Testis (tissue), 3 donors: Measurements from ENCODE around the gene ELFN1. TPM values are rescaled to one million over a fixed set of nuclear protein-coding genes. Genes with fewer than 3 reads are reported as not detected.

Source experiments
- DNase-seq: peaks from one replicate; pipeline ENCODE4 v3.0.0-alpha.2; 2019
- H3K27ac ChIP-seq, 2 donors: fragments of 200-600 bp; sonication (generic); one replicate each; pipeline ENCODE4 v1.5.1; 2019
- H3K27me3 ChIP-seq: fragments of 200-600 bp; sonication (generic); one replicate; pipeline ENCODE4 v1.5.1; 2019
- H3K36me3 ChIP-seq: fragments of 200-600 bp; sonication (generic); one replicate; pipeline ENCODE4 v1.5.1; 2017; ENCODE audit warnings: low read depth; ENCODE audit errors: missing control alignments
- H3K4me1 ChIP-seq: fragments of 200-600 bp; sonication (generic); one replicate; pipeline ENCODE4 v1.5.1; 2019
- H3K4me3 ChIP-seq, 2 donors: fragments of 200-600 bp; sonication (generic); one replicate each; pipeline ENCODE4 v1.5.1; 2017 to 2019
- H3K9me3 ChIP-seq: fragments of 200-600 bp; sonication (generic); one replicate; pipeline ENCODE4 v1.5.1; 2017
- CTCF ChIP-seq, 3 experiments: fragments of 450-650 bp in 2 of 3; fragments of 200-600 bp in 1 of 3; sonication (generic) in 1 of 3; IDR thresholded peaks; one replicate each; pipeline ENCODE4 v1.5.1; 2016 to 2019; ENCODE audit warnings: antibody characterized with exemption in 3 of 3, mild to moderate bottlenecking in 2 of 3, moderate library complexity in 1 of 3
- POLR2A ChIP-seq: fragments of 450-650 bp; IDR thresholded peaks from one replicate; pipeline ENCODE4 v1.6.1; 2017; ENCODE audit warnings: antibody characterized with exemption, mild to moderate bottlenecking, moderate library complexity
- WGBS, 2 donors: methylation state at CpG; one replicate each; pipeline ENCODE4 v1.1.5; 2018; 5-methylcytosine and 5-hydroxymethylcytosine counted together
- intact Hi-C: fragments of 100-400 bp; cut with DNase I; formaldehyde crosslinking; loops from one replicate; pipeline ENCODE4 v1.15.1; 2023; ENCODE audit warnings: low total_unique reads
- polyA plus RNA-seq: library from polyadenylated mRNA; stranded (reverse); fragments of 350-450 nt; fragmentation: Illumina TruSeq; extraction: RNeasy Lipid Tissue Mini Kit (QIAGEN cat#74804); gene quantifications from one replicate; pipeline ENCODE4 v1.2.3, GENCODE V29; 2014; ENCODE audit warnings: low read depth, low replicate concordance; ENCODE audit not compliant: insufficient read depth
- total RNA-seq, 2 donors: library from RNA; depleted of rRNA; stranded (reverse); fragments of >200 nt; gene quantifications; one replicate each; pipeline ENCODE4 v1.2.3, GENCODE V29; 2016

Gene ELFN1
- total and polyA plus RNA-seq, 3 donors from 2014 or later = 2.3 to 3.2 (median 2.8) TPM

GRCh38 chr7:1638215-1638661 lies 31.8 kb upstream of the ELFN1 start:
- H3K4me3 ChIP-seq = no peak overlapping the region
- DNase-seq = no peak
- no peaks in the 10 kb centered on the region for H3K4me1 ChIP-seq
- H3K9me3 ChIP-seq = no peaks in the 10 kb centered on the region
- no peak overlapping the region for H3K27ac ChIP-seq
- no peak for TF ChIP-seq POLR2A
- no peak for TF ChIP-seq CTCF (IDR thresholded peaks at IDR 0.05)
- no peaks in the 10 kb centered on the region for H3K27me3 ChIP-seq
- WGBS, 2 donors = 29% methylated on average over 11 of the region's 11 CpGs; no CpG with 5 or more reads in 1 of the 2 donors
- no peaks in the 10 kb centered on the region for H3K36me3 ChIP-seq
- intact Hi-C loops = no loop called here

GRCh38 chr7:1639071-1639470 lies 31.0 kb upstream of the ELFN1 start:
- Histone ChIP-seq H3K36me3 (no peaks in the 10 kb centered on the region), H3K4me3 (no peak overlapping the region), H3K27ac (no peak overlapping the region), H3K27me3 (no peaks in the 10 kb centered on the region), H3K9me3 (no peaks in the 10 kb centered on the region), H3K4me1 (no peaks in the 10 kb centered on the region)
- TF ChIP-seq CTCF (IDR thresholded peaks at IDR 0.05) = no peak
- TF ChIP-seq POLR2A = no peak
- WGBS, 2 donors = 93 to 96% methylated on average over 7 to 8 of the region's 8 CpGs
- intact Hi-C loops = no loop called here
- no peak for DNase-seq

- Histone ChIP-seq H3K27me3 (no peaks in the 10 kb centered on the region), H3K9me3 (no peaks in the 10 kb centered on the region), H3K36me3 (no peaks in the 10 kb centered on the region), H3K27ac (no peak overlapping the region), H3K4me1 (no peaks in the 10 kb centered on the region), H3K4me3 (no peak overlapping the region)
- TF ChIP-seq CTCF (IDR thresholded peaks at IDR 0.05) = no peak
- TF ChIP-seq POLR2A = no peak
- DNase-seq = no peak
- intact Hi-C loops = no loop called here
- 56 to 80% methylated on average over 10 to 15 of the region's 15 CpGs for WGBS, 2 donors
Measured at GRCh38 chr7:1639532-1640175, 30.4 kb upstream of the ELFN1 start.

GRCh38 chr7:1640376-1641172 lies 29.5 kb upstream of the ELFN1 start:
- intact Hi-C loops = no loop called here
- H3K36me3 ChIP-seq = no peaks in the 10 kb centered on the region
- no peaks in the 10 kb centered on the region for H3K4me1 ChIP-seq
- no peak for DNase-seq
- H3K4me3 ChIP-seq = no peak overlapping the region
- no peaks in the 10 kb centered on the region for H3K27me3 ChIP-seq
- H3K9me3 ChIP-seq = no peaks in the 10 kb centered on the region
- H3K27ac ChIP-seq = no peak overlapping the region
- WGBS, 2 donors = 76 to 83% methylated on average over 9 to 18 of the region's 21 CpGs
- no peak for TF ChIP-seq POLR2A
- TF ChIP-seq CTCF (IDR thresholded peaks at IDR 0.05) = no peak
